Measurements from ENCODE around the gene PRSS53. TPM values are rescaled to one million over a fixed set of nuclear protein-coding genes. Genes with fewer than 3 reads are reported as not detected.
A peak's percentile ranks its signal among the peaks of the same experiment; 100 is the strongest.

PRSS53 gene
- total RNA-seq, 4 donors from 2014 or later, result 2.3 to 3.8 (median 2.7) TPM

GRCh38 chr16:31078597-31079341 lies 10.0 kb downstream of the PRSS53 start:
- TF ChIP-seq CTCF (IDR thresholded peaks at IDR 0.05) (no peak), POLR2A (IDR thresholded peaks at IDR 0.05) (no peak)
- intact Hi-C loops (cut with DNase I; ENCODE audit: low total_unique reads), result no loop called here
- DNase-seq (ENCODE audit: low spot score in 2 of 2), result no peak
- H3K4me3 ChIP-seq (ENCODE audit: low read depth, poor library complexity, severe bottlenecking), result no peak overlapping the region
- 89 to 94% methylated on average over 15 of the region's 15 CpGs for WGBS, 2 donors

- no peak overlapping the region for H3K4me3 ChIP-seq (ENCODE audit: low read depth, poor library complexity, severe bottlenecking)
- intact Hi-C loops (cut with DNase I; ENCODE audit: low total_unique reads), result no loop called here
- TF ChIP-seq POLR2A (IDR thresholded peaks at IDR 0.05) (no peak), CTCF (IDR thresholded peaks at IDR 0.05) (no peak)
- no peak for DNase-seq (ENCODE audit: low spot score in 2 of 2)
- WGBS, 2 donors, result 91 to 95% methylated on average over 28 to 29 of the region's 30 CpGs
Measured at GRCh38 chr16:31077592-31078396, 10.9 kb downstream of the PRSS53 start.

- TF ChIP-seq CTCF (IDR thresholded peaks at IDR 0.05), result no peak
- TF ChIP-seq POLR2A (IDR thresholded peaks at IDR 0.05), result no peak
- WGBS, 2 donors, result 92 to 93% methylated on average over 13 of the region's 13 CpGs
- H3K4me3 ChIP-seq (ENCODE audit: low read depth, poor library complexity, severe bottlenecking), result no peak overlapping the region
- no peak for DNase-seq (ENCODE audit: low spot score in 2 of 2)
- intact Hi-C loops (cut with DNase I; ENCODE audit: low total_unique reads), result no loop called here
Measured at GRCh38 chr16:31077024-31077423, 11.7 kb downstream of the PRSS53 start.

- no peak overlapping the region for H3K4me3 ChIP-seq (ENCODE audit: low read depth, poor library complexity, severe bottlenecking)
- TF ChIP-seq POLR2A (IDR thresholded peaks at IDR 0.05) (no peak), CTCF (IDR thresholded peaks at IDR 0.05) (no peak)
- no peak for DNase-seq (ENCODE audit: low spot score in 2 of 2)
- intact Hi-C loops (cut with DNase I; ENCODE audit: low total_unique reads), result no loop called here
- WGBS, 2 donors, result 68 to 81% methylated on average over 8 to 16 of the region's 16 CpGs
Measured at GRCh38 chr16:31076319-31076718, 12.4 kb downstream of the PRSS53 start.

- intact Hi-C loops (cut with DNase I; ENCODE audit: low total_unique reads), result no loop called here
- WGBS, 2 donors, result 1 to 2% methylated on average over 7 of the region's 7 CpGs
Measured at GRCh38 chr16:31074814-31075183, 13.9 kb downstream of the PRSS53 start.

More at GRCh38 chr16:31074814-31075183, 13.9 kb downstream of the PRSS53 start:
- DNase-seq (ENCODE audit: low spot score in 2 of 2), result no peak
- H3K4me3 ChIP-seq (ENCODE audit: low read depth, poor library complexity, severe bottlenecking), result peak overlapping the region; percentile 99
- TF ChIP-seq POLR2A (IDR thresholded peaks at IDR 0.05), result no peak
- no peak for TF ChIP-seq CTCF (IDR thresholded peaks at IDR 0.05)

Measured in lower leg skin (tissue), 4 donors.